Measurements from ENCODE around the gene IL36B. TPM values are rescaled to one million over a fixed set of nuclear protein-coding genes. Genes with fewer than 3 reads are reported as not detected.

The IL36B gene
- total RNA-seq, 1 experiment from 2014 or later: not detected

GRCh38 chr2:113014067-113014466, 38.6 kb downstream of the IL36B start:
- H3K27ac ChIP-seq: no peak overlapping the region
- POLR2A ChIA-PET (ENCODE audit: unreplicated experiment): no interaction called here
- no peak overlapping the region for H2AFZ ChIP-seq
- H3K9me2 ChIP-seq (ENCODE audit: insufficient read depth): no peaks in the 10 kb centered on the region
- intact Hi-C loops (cut with micrococcal nuclease; ENCODE audit: unreplicated experiment): loop anchor here (5.0 kb wide), 1 partner anchor 63 kb away; no protein-coding TSS in a partner anchor
- H3F3A ChIP-seq (ENCODE audit: insufficient read depth, low read depth): peaks cover 20% of the 10 kb centered on the region
- no peaks in the 10 kb centered on the region for H4K20me1 ChIP-seq (ENCODE audit: insufficient read depth)
- H3K27me3 ChIP-seq (ENCODE audit: insufficient read depth, low read depth): no peaks in the 10 kb centered on the region
- DNase-seq: no peak
- no peak overlapping the region for H3K4me3 ChIP-seq
- CTCF ChIA-PET: no interaction called here
- H3K4me1 ChIP-seq (replicated peaks; ENCODE audit: insufficient read depth): peaks cover 19% of the 10 kb centered on the region
- peaks cover 10% of the 10 kb centered on the region; the same call in 1 of the 2 replicates for H3K9me3 ChIP-seq (ENCODE audit: insufficient read depth, low read depth)
- no peak overlapping the region for H3K4me2 ChIP-seq
- TF ChIP-seq CTCF (conservative IDR thresholded peaks at IDR 0.05) (no peak), EZH2 (IDR thresholded peaks at IDR 0.05; ENCODE audit: low read depth) (no peak)
- peaks cover 2% of the 10 kb centered on the region; the same call in 1 of the 2 replicates for H3K36me3 ChIP-seq (ENCODE audit: low read depth)
- BruUV-seq (replicated peaks): no TSS peak
- H3K79me2 ChIP-seq (ENCODE audit: low read depth): no peaks in the 10 kb centered on the region

GRCh38 chr2:113013336-113013661, 39.4 kb downstream of the IL36B start:
- H3K9me2 ChIP-seq (ENCODE audit: insufficient read depth): no peaks in the 10 kb centered on the region
- TF ChIP-seq CTCF (conservative IDR thresholded peaks at IDR 0.05): no peak
- no peak for TF ChIP-seq EZH2 (IDR thresholded peaks at IDR 0.05; ENCODE audit: low read depth)
- no peaks in the 10 kb centered on the region for H3K79me2 ChIP-seq (ENCODE audit: low read depth)
- no peaks in the 10 kb centered on the region for H3K27me3 ChIP-seq (ENCODE audit: insufficient read depth, low read depth)
- intact Hi-C loops (cut with micrococcal nuclease; ENCODE audit: unreplicated experiment): loop anchor here (5.0 kb wide), 1 partner anchor 64 kb away; no protein-coding TSS in a partner anchor
- no peaks in the 10 kb centered on the region for H4K20me1 ChIP-seq (ENCODE audit: insufficient read depth)
- no peak overlapping the region for H2AFZ ChIP-seq
- H3K27ac ChIP-seq: peak overlapping the region; percentile 74
- ChIA-PET CTCF (no interaction called here), POLR2A (ENCODE audit: unreplicated experiment) (no interaction called here)
- no TSS peak for BruUV-seq (replicated peaks)
- no peak for DNase-seq
- no peak overlapping the region for H3K4me2 ChIP-seq
- peaks cover 10% of the 10 kb centered on the region; the same call in 1 of the 2 replicates for H3K9me3 ChIP-seq (ENCODE audit: insufficient read depth, low read depth)
- peaks cover 20% of the 10 kb centered on the region for H3F3A ChIP-seq (ENCODE audit: insufficient read depth, low read depth)
- peaks cover 19% of the 10 kb centered on the region for H3K4me1 ChIP-seq (replicated peaks; ENCODE audit: insufficient read depth)
- peaks cover 2% of the 10 kb centered on the region; the same call in 1 of the 2 replicates for H3K36me3 ChIP-seq (ENCODE audit: low read depth)
- no peak overlapping the region for H3K4me3 ChIP-seq

- no peaks in the 10 kb centered on the region for H3K27me3 ChIP-seq (ENCODE audit: insufficient read depth, low read depth)
- peaks cover 19% of the 10 kb centered on the region for H3K4me1 ChIP-seq (replicated peaks; ENCODE audit: insufficient read depth)
- peak; percentile 27 to 84 for DNase-seq
- POLR2A ChIA-PET (ENCODE audit: unreplicated experiment): no interaction called here
- H3F3A ChIP-seq (ENCODE audit: insufficient read depth, low read depth): peaks cover 20% of the 10 kb centered on the region
- no peaks in the 10 kb centered on the region for H4K20me1 ChIP-seq (ENCODE audit: insufficient read depth)
- CTCF ChIA-PET: no interaction called here
- peaks cover 10% of the 10 kb centered on the region; the same call in 1 of the 2 replicates for H3K9me3 ChIP-seq (ENCODE audit: insufficient read depth, low read depth)
- BruUV-seq (replicated peaks): no TSS peak
- peak overlapping the region; percentile 74 for H3K27ac ChIP-seq
- H3K4me2 ChIP-seq: 0 out of 2 replicates have a peak overlapping the region, but pooled peaks have one; percentile 3
- H3K79me2 ChIP-seq (ENCODE audit: low read depth): no peaks in the 10 kb centered on the region
- intact Hi-C loops (cut with micrococcal nuclease; ENCODE audit: unreplicated experiment): loop anchor here (5.0 kb wide), 1 partner anchor 65 kb away; no protein-coding TSS in a partner anchor
- H3K9me2 ChIP-seq (ENCODE audit: insufficient read depth): no peaks in the 10 kb centered on the region
- H3K36me3 ChIP-seq (ENCODE audit: low read depth): peaks cover 2% of the 10 kb centered on the region; the same call in 1 of the 2 replicates
- H2AFZ ChIP-seq: no peak overlapping the region
- TF ChIP-seq EZH2 (IDR thresholded peaks at IDR 0.05; ENCODE audit: low read depth) (no peak), CTCF (conservative IDR thresholded peaks at IDR 0.05) (no peak)
- H3K4me3 ChIP-seq: no peak overlapping the region
Observed at GRCh38 chr2:113012436-113013335, 40.0 kb downstream of the IL36B start.
